ENCODE data around the gene MBD4. TPM values are rescaled to one million over a fixed set of nuclear protein-coding genes. Genes with fewer than 3 reads are reported as not detected.

MBD4 gene
- total RNA-seq, 2 experiments from 2014 or later = 46.3 to 74.6 TPM

GRCh38 chr3:129469026-129469425 lies 29.3 kb upstream of the MBD4 start:
- intact Hi-C loops (cut with micrococcal nuclease; ENCODE audit: unreplicated experiment) = no loop called here
- BruUV-seq (replicated peaks) = no TSS peak
- peaks cover 3% of the 10 kb centered on the region; the same call in 1 of the 2 replicates for H3K36me3 ChIP-seq (ENCODE audit: insufficient read depth, low read length)
- H3K27ac ChIP-seq (ENCODE audit: low read depth, low read length, poor library complexity, severe bottlenecking) = no peak overlapping the region
- H3K4me1 ChIP-seq (ENCODE audit: insufficient read depth, low read length, poor library complexity, severe bottlenecking) = no peaks in the 10 kb centered on the region
- no peaks in the 10 kb centered on the region for H4K20me1 ChIP-seq (ENCODE audit: insufficient read depth, low read length)
- no peaks in the 10 kb centered on the region for H3K9me3 ChIP-seq (ENCODE audit: low read length)
- no peak overlapping the region for H2AFZ ChIP-seq (ENCODE audit: low read length)
- no peak for TF ChIP-seq CTCF (conservative IDR thresholded peaks at IDR 0.05; ENCODE audit: low read length)
- no peak for TF ChIP-seq EZH2phosphoT487 (IDR thresholded peaks at IDR 0.05; ENCODE audit: borderline replicate concordance, low read depth, low read length)
- H3K79me2 ChIP-seq (ENCODE audit: insufficient read depth, low read depth, low read length) = no peaks in the 10 kb centered on the region
- CTCF ChIA-PET (ENCODE audit: unreplicated experiment) = no interaction called here
- no peak overlapping the region for H3K4me2 ChIP-seq (ENCODE audit: low read length)
- POLR2A ChIA-PET = interaction anchor here (0.6 kb wide), 1 partner anchor 455 kb away, joined by 3 read pairs; no protein-coding TSS in a partner anchor
- no peaks in the 10 kb centered on the region for H3K9me2 ChIP-seq (ENCODE audit: insufficient read depth, low read length)
- H3K4me3 ChIP-seq (ENCODE audit: low read depth, low read length, poor library complexity, severe bottlenecking) = no peak overlapping the region
- DNase-seq (ENCODE audit: low spot score) = no peak

GRCh38 chr3:129467932-129468331 lies 28.2 kb upstream of the MBD4 start:
- TF ChIP-seq CTCF (conservative IDR thresholded peaks at IDR 0.05; ENCODE audit: low read length) (no peak), EZH2phosphoT487 (IDR thresholded peaks at IDR 0.05; ENCODE audit: borderline replicate concordance, low read depth, low read length) (no peak)
- Histone ChIP-seq H3K9me2 (ENCODE audit: insufficient read depth, low read length) (no peaks in the 10 kb centered on the region), H3K9me3 (ENCODE audit: low read length) (no peaks in the 10 kb centered on the region), H3K79me2 (ENCODE audit: insufficient read depth, low read depth, low read length) (no peaks in the 10 kb centered on the region), H3K36me3 (ENCODE audit: insufficient read depth, low read length) (peaks cover 3% of the 10 kb centered on the region; the same call in 1 of the 2 replicates), H3K4me3 (ENCODE audit: low read depth, low read length, poor library complexity, severe bottlenecking) (no peak overlapping the region), H2AFZ (ENCODE audit: low read length) (no peak overlapping the region), H3K27ac (ENCODE audit: low read depth, low read length, poor library complexity, severe bottlenecking) (no peak overlapping the region), H3K4me1 (ENCODE audit: insufficient read depth, low read length, poor library complexity, severe bottlenecking) (no peaks in the 10 kb centered on the region), H3K4me2 (ENCODE audit: low read length) (no peak overlapping the region), H4K20me1 (ENCODE audit: insufficient read depth, low read length) (no peaks in the 10 kb centered on the region)
- POLR2A ChIA-PET = no interaction called here
- intact Hi-C loops (cut with micrococcal nuclease; ENCODE audit: unreplicated experiment) = no loop called here
- no TSS peak for BruUV-seq (replicated peaks)
- CTCF ChIA-PET (ENCODE audit: unreplicated experiment) = no interaction called here
- DNase-seq (ENCODE audit: low spot score) = no peak

- intact Hi-C loops (cut with micrococcal nuclease; ENCODE audit: unreplicated experiment) = no loop called here
- no TSS peak for BruUV-seq (replicated peaks)
- no peaks in the 10 kb centered on the region for H4K20me1 ChIP-seq (ENCODE audit: insufficient read depth, low read length)
- H3K4me3 ChIP-seq (ENCODE audit: low read depth, low read length, poor library complexity, severe bottlenecking) = no peak overlapping the region
- no peaks in the 10 kb centered on the region for H3K79me2 ChIP-seq (ENCODE audit: insufficient read depth, low read depth, low read length)
- DNase-seq (ENCODE audit: low spot score) = no peak
- no peaks in the 10 kb centered on the region for H3K9me3 ChIP-seq (ENCODE audit: low read length)
- no peak for TF ChIP-seq CTCF (conservative IDR thresholded peaks at IDR 0.05; ENCODE audit: low read length)
- no peak for TF ChIP-seq EZH2phosphoT487 (IDR thresholded peaks at IDR 0.05; ENCODE audit: borderline replicate concordance, low read depth, low read length)
- H3K27ac ChIP-seq (ENCODE audit: low read depth, low read length, poor library complexity, severe bottlenecking) = no peak overlapping the region
- ChIA-PET CTCF (ENCODE audit: unreplicated experiment) (no interaction called here), POLR2A (interaction anchor here (1.4 kb wide), 1 partner anchor 20 kb away, joined by 3 read pairs; no protein-coding TSS in a partner anchor)
- H3K36me3 ChIP-seq (ENCODE audit: insufficient read depth, low read length) = peaks cover 3% of the 10 kb centered on the region; the same call in 1 of the 2 replicates
- no peak overlapping the region for H3K4me2 ChIP-seq (ENCODE audit: low read length)
- no peak overlapping the region for H2AFZ ChIP-seq (ENCODE audit: low read length)
- H3K9me2 ChIP-seq (ENCODE audit: insufficient read depth, low read length) = no peaks in the 10 kb centered on the region
- no peaks in the 10 kb centered on the region for H3K4me1 ChIP-seq (ENCODE audit: insufficient read depth, low read length, poor library complexity, severe bottlenecking)
Observed at GRCh38 chr3:129463716-129464115, 24.0 kb upstream of the MBD4 start.
